K562 (cell line): Measurements from ENCODE around the gene RAD54L. TPM values are rescaled to one million over a fixed set of nuclear protein-coding genes. Genes with fewer than 3 reads are reported as not detected.

Experiments
- ATAC-seq: fragments of 200-7000 bp; cut with Tn5 transposase; 3 replicates; pipeline ENCODE4 v1.9.1; 2020; ENCODE audit warnings: moderate library complexity
- Bru-seq: library from RNA; stranded (reverse); fragments of 400-500 nt; gene quantifications from one replicate; lab custom pipeline; 2021; lab: Mats Ljungman, UMichigan
- BruChase-seq, 2 experiments: library from RNA; stranded (reverse); fragments of 400-500 nt; gene quantifications; one replicate each; lab custom pipeline; 2021; lab: Mats Ljungman, UMichigan
- BruUV-seq: library from RNA; stranded (reverse); fragments of 400-500 nt; replicated peaks from 2 replicates; lab custom pipeline; 2021; lab: Mats Ljungman, UMichigan
- CTCF ChIA-PET: fragments of 300-600 bp; formaldehyde crosslinking; extraction: SDS; loops from one replicate; lab custom pipeline; 2021; ENCODE audit warnings: low intra/inter-chr PET ratio; lab: Yijun Ruan, JAX
- POLR2A ChIA-PET: fragments of 300-600, 350-650 bp; sonication (Branson Sonifier 250); formaldehyde crosslinking; extraction: SDS; loops from one replicate; lab custom pipeline; 2021; ENCODE audit warnings: antibody characterized with exemption, inconsistent platforms; lab: Yijun Ruan, JAX
- DNase-seq, 4 experiments: peaks; one replicate each; pipeline versions ENCODE4 v3.0.0 to v3.0.0-alpha.2; 2011 to 2018; ENCODE audit warnings: low spot score in 3 of 4, mixed read lengths in 3 of 4; ENCODE audit errors: extremely low read depth in 1 of 4
- FAIRE-seq: peaks from 2 replicates; lab custom pipeline; 2011; peaks lifted over from hg19 to GRCh38; lab: Jason Lieb, UNC
- H2AFZ ChIP-seq: 2 replicates; pipeline ENCODE4 v1.6.0; 2011; ENCODE audit warnings: low read depth, low read length, control low read depth, inconsistent platforms
- H3K27ac ChIP-seq: fragments of 200-600 bp; 3 replicates; pipeline ENCODE4 v1.8.0; 2011; ENCODE audit warnings: low read depth, mild to moderate bottlenecking, control low read depth, inconsistent platforms, low read length, moderate library complexity, mixed read lengths; ENCODE audit errors: extremely low read depth
- H3K27me3 ChIP-seq, 2 experiments: fragments of 300-600 bp in 1 of 2; 2 replicates in 1 of 2; 3 replicates in 1 of 2; pipeline versions ENCODE4 v1.6.0 to v1.8.0; 2011; ENCODE audit warnings: inconsistent platforms in 2 of 2, low read length in 2 of 2, mild to moderate bottlenecking in 1 of 2, mixed read lengths in 1 of 2, moderate library complexity in 1 of 2; ENCODE audit not compliant: control insufficient read depth in 2 of 2, insufficient read depth in 2 of 2
- H3K36me3 ChIP-seq: fragments of 300-600 bp; 3 replicates; pipeline ENCODE4 v1.8.0; 2011; ENCODE audit warnings: mild to moderate bottlenecking, low read length, inconsistent platforms; ENCODE audit not compliant: control insufficient read depth, insufficient read depth
- H3K4me1 ChIP-seq, 2 experiments: fragments of 200-600 bp in 1 of 2; replicated peaks in 1 of 2; 2 replicates in 1 of 2; 3 replicates in 1 of 2; pipeline versions ENCODE4 v1.5.1 to v1.8.0; 2011; ENCODE audit warnings: inconsistent platforms in 2 of 2, low read length in 2 of 2, mild to moderate bottlenecking in 1 of 2, mixed read lengths in 1 of 2, moderate library complexity in 1 of 2; ENCODE audit not compliant: control insufficient read depth in 2 of 2, insufficient read depth in 2 of 2
- H3K4me2 ChIP-seq: 2 replicates; pipeline ENCODE4 v1.6.1; 2011; ENCODE audit warnings: low read length, control low read depth, inconsistent platforms, mixed read lengths; ENCODE audit not compliant: insufficient read depth
- H3K4me3 ChIP-seq: fragments of 200-600 bp; sonication (generic), shearing (Covaris generic); 2 replicates; pipeline ENCODE4 v1.5.1; 2016; ENCODE audit warnings: control low read depth, inconsistent platforms
- H3K79me2 ChIP-seq: fragments of 200-600 bp; 3 replicates; pipeline ENCODE4 v1.8.0; 2011; ENCODE audit warnings: low read length, inconsistent platforms; ENCODE audit not compliant: control insufficient read depth, insufficient read depth
- H3K9ac ChIP-seq, 2 experiments: 2 replicates each; pipeline versions ENCODE4 v1.6.0 to v1.6.1; 2011; ENCODE audit warnings: low read depth in 2 of 2, low read length in 2 of 2, control low read depth in 1 of 2, inconsistent platforms in 1 of 2, mild to moderate bottlenecking in 1 of 2, mixed read lengths in 1 of 2; ENCODE audit not compliant: insufficient read depth in 1 of 2
- H3K9me1 ChIP-seq: one replicate; pipeline ENCODE4 v1.6.0; 2011; ENCODE audit warnings: inconsistent platforms, mild to moderate bottlenecking, low read length, moderate library complexity; ENCODE audit not compliant: control insufficient read depth, insufficient read depth
- H3K9me3 ChIP-seq: replicated peaks from 2 replicates; pipeline ENCODE4 v1.5.1; 2011; ENCODE audit warnings: low read depth, low read length, inconsistent platforms; ENCODE audit not compliant: control insufficient read depth, insufficient read depth
- H4K20me1 ChIP-seq: replicated peaks from 2 replicates; pipeline ENCODE4 v1.6.1; 2011; ENCODE audit warnings: low read length, inconsistent platforms, mixed read lengths; ENCODE audit not compliant: control insufficient read depth, insufficient read depth
- CREB3 ChIP-seq: fragments of 450-650 bp; conservative IDR thresholded peaks from 2 replicates; pipeline ENCODE4 v1.6.1; 2016; ENCODE audit warnings: missing genetic modification characterization, low read depth, mild to moderate bottlenecking, missing compliant biosample characterization, moderate library complexity
- FOS ChIP-seq: IDR thresholded peaks from 3 replicates; pipeline ENCODE4 v1.6.1; 2011; ENCODE audit not compliant: insufficient read length; ENCODE audit errors: extremely low read depth
- GMEB1 ChIP-seq: fragments of 250-450 bp; sonication (Bioruptor Pico); IDR thresholded peaks from 2 replicates; pipeline ENCODE4 v1.4.0; 2020; ENCODE audit warnings: mild to moderate bottlenecking
- HLTF ChIP-seq: fragments of 450-650 bp; IDR thresholded peaks from 2 replicates; pipeline ENCODE4 v1.6.1; 2016
- KAT2B ChIP-seq: IDR thresholded peaks from one replicate; pipeline ENCODE4 v1.6.1; 2012; ENCODE audit warnings: low read depth, mild to moderate bottlenecking, control low read depth, inconsistent platforms, low read length, moderate library complexity
- PATZ1 ChIP-seq: fragments of 250-450 bp; sonication (Bioruptor Pico); IDR thresholded peaks from 2 replicates; pipeline ENCODE4 v1.5.0; 2020; ENCODE audit warnings: mild to moderate bottlenecking, borderline replicate concordance
- SP1 ChIP-seq: sonication (generic); formaldehyde crosslinking; IDR thresholded peaks from 2 replicates; pipeline ENCODE4 v1.8.1; 2022; ENCODE audit warnings: mild to moderate bottlenecking, missing genetic modification reagents
- TAF9B ChIP-seq: fragments of 450-650 bp; IDR thresholded peaks from 2 replicates; pipeline ENCODE4 v1.6.1; 2018; ENCODE audit warnings: mild to moderate bottlenecking; ENCODE audit not compliant: partially characterized antibody
- ZNF655 ChIP-seq: fragments of 250-450 bp; sonication (Bioruptor Pico); IDR thresholded peaks from 2 replicates; pipeline ENCODE4 v1.5.0; 2021
- WGBS: fragments of 100-300 bp; shearing (Covaris generic); methylation state at CpG from one replicate; pipeline ENCODE4 v1.1.6; 2016; ENCODE audit warnings: low coverage, mixed read lengths; ENCODE audit not compliant: insufficient coverage; ENCODE audit errors: missing lambda C conversion rate; 5-methylcytosine and 5-hydroxymethylcytosine counted together
- in situ Hi-C: fragments of 300-500 bp; cut with MboI; formaldehyde crosslinking; loops from 4 replicates; pipeline ENCODE4 v1.15.0; 2018; ENCODE audit warnings: inconsistent platforms, mixed read lengths
- intact Hi-C: fragments of 100-400 bp; cut with micrococcal nuclease; formaldehyde crosslinking; loops from 2 replicates; pipeline ENCODE4 v1.14.2; 2022
- long read RNA-seq, 3 experiments: library from polyadenylated mRNA in 2 of 3; library from RNA in 1 of 3; unstranded in 2 of 3; stranded (forward) in 1 of 3; transcript quantifications; one replicate each; pipeline ENCODE4 v2.0.0, GENCODE V29; 2019 to 2022
- polyA minus RNA-seq, 3 experiments: library from RNA; depleted of rRNA, polyadenylated mRNA; stranded (reverse); fragments of >200 nt; gene quantifications; 2 replicates each; pipeline ENCODE4 v1.2.3, GENCODE V29; 2011
- polyA plus RNA-seq, 8 experiments: library from polyadenylated mRNA; depleted of rRNA in 4 of 8; stranded (reverse) in 5 of 8; unstranded in 3 of 8; fragments of >200 nt; fragmentation: Nextera tagmentation in 2 of 8; fragmentation: Illumina TruSeq in 1 of 8; extraction: Ambion mirVana in 2 of 8; extraction: Trizol in 1 of 8; gene quantifications; 2 replicates each; pipeline versions ENCODE4 v1.2.1 to v1.2.3, GENCODE V29; 2011 to 2014; ENCODE audit warnings: inconsistent platforms in 1 of 8, missing spikeins in 1 of 8
- total RNA-seq, 7 experiments: library from RNA; depleted of rRNA in 6 of 7; stranded (reverse); fragments of >200 nt in 6 of 7; fragmentation: Illumina TruSeq in 2 of 7; extraction: Trizol in 2 of 7; gene quantifications; 2 replicates each; pipeline versions ENCODE4 v1.2.1 to v1.2.3, GENCODE V29; 2011 to 2021; ENCODE audit warnings: low replicate concordance in 1 of 7

RAD54L gene
- total RNA-seq (2011; cell fraction: chromatin; rRNA removed; ENCODE audit: low replicate concordance) = 121 and 199 TPM in 2 replicates
- total RNA-seq (2011; cell fraction: nucleolus; rRNA removed) = 90.1 and 94.5 TPM in 2 replicates
- 71.5 and 90.3 TPM in 2 replicates for total RNA-seq (2011; cell fraction: nucleoplasm; rRNA removed)
- total RNA-seq (2014; rRNA removed) (33.1 and 37.5 TPM in 2 replicates), total RNA-seq (2014; rRNA removed; fragmentation: Illumina TruSeq; extraction: Trizol) (19.9 and 25.3 TPM in 2 replicates), total RNA-seq (2015; rRNA removed; fragmentation: Illumina TruSeq; extraction: Trizol) (30.9 and 31.2 TPM in 2 replicates), total RNA-seq (2021) (67.0 and 72.7 TPM in 2 replicates), polyA plus RNA-seq (2011; rRNA removed) (17.9 and 38.9 TPM in 2 replicates), polyA plus RNA-seq (2014; fragmentation: Illumina TruSeq; extraction: Trizol) (77.7 and 80.1 TPM in 2 replicates), polyA plus RNA-seq (2014; fragmentation: Nextera tagmentation; extraction: Ambion mirVana) (10 to 100 TPM; 37.1 to 92.3 TPM), polyA plus RNA-seq (2014; rRNA removed) (38.2 and 43.9 TPM in 2 replicates), polyA minus RNA-seq (2011; rRNA and poly(A)+ RNA removed) (23.8 and 25.3 TPM in 2 replicates), Bru-seq, nascent RNA (percentile 88 among the genes with signal in this experiment), BruChase-seq, experiment 1, labeled RNA remaining after a 2-hour chase (percentile 85 among the genes with signal in this experiment), BruChase-seq, experiment 2, labeled RNA remaining after a 6-hour chase (percentile 84 among the genes with signal in this experiment)
- polyA plus RNA-seq (2011; cell fraction: cytosol; rRNA removed) = 25.3 and 30.2 TPM in 2 replicates
- 141 and 147 TPM in 2 replicates for polyA plus RNA-seq (2011; cell fraction: nucleus; rRNA removed)
- polyA plus RNA-seq (2012) = 41.9 and 42.0 TPM in 2 replicates
- 21.7 and 27.2 TPM in 2 replicates for polyA minus RNA-seq (2011; cell fraction: cytosol; rRNA and poly(A)+ RNA removed)
- 27.9 and 34.2 TPM in 2 replicates for polyA minus RNA-seq (2011; cell fraction: nucleus; rRNA and poly(A)+ RNA removed)
- long read RNA-seq, experiment 1, transcript RAD54L-201 (18 exons, 3,108 nt) = major isoform, 128 of 239 reads
- long read RNA-seq, experiment 1, partial matches to known transcripts = 46 of 239 reads
- long read RNA-seq, experiment 1, other reads (novel, unspliced or antisense) = 65 of 239 reads
- long read RNA-seq, experiment 2, transcript RAD54L-201 (18 exons, 3,108 nt) = major isoform, 29 of 66 reads
- long read RNA-seq, experiment 2, partial matches to known transcripts = 23 of 66 reads
- long read RNA-seq, experiment 2, other reads (novel, unspliced or antisense) = 14 of 66 reads
- long read RNA-seq, experiment 3, transcript RAD54L-201 (18 exons, 3,108 nt) = major isoform, 26 of 41 reads
- long read RNA-seq, experiment 3, partial matches to known transcripts = 6 of 41 reads
- long read RNA-seq, experiment 3, other reads (novel, unspliced or antisense) = 9 of 41 reads

GRCh38 chr1:46247436-46248121 is at the start of gene RAD54L:
Gene RAD54L (plus strand): TSS chr1:46247763. CDS start chr1:46248406, 643 bp downstream.
- peak within 1 kb of the TSS; percentile 91 for H3K27ac ChIP-seq
- H3K27me3 ChIP-seq = no peaks in the 10 kb centered on the region
- in situ Hi-C loops (no loop called here), intact Hi-C loops (loop anchor here (5.0 kb wide), 1 partner anchor 55 kb away; the partner anchor contains the start of genes LRRC41 and UQCRH)
- 1% methylated on average over 38 of the region's 49 CpGs for WGBS
- H3K9me1 ChIP-seq = no peaks in the 10 kb centered on the region
- peaks cover 39% of the 10 kb centered on the region for H3K36me3 ChIP-seq
- peak within 1 kb of the TSS; percentile 98 for H3K4me2 ChIP-seq
- ATAC-seq (peak; percentile 94), FAIRE-seq (peak; percentile 97), DNase-seq (peak; percentile 98 to 100 (median 98))
- H2AFZ ChIP-seq = peak within 1 kb of the TSS; percentile 99
- peaks cover 38% of the 10 kb centered on the region for H3K79me2 ChIP-seq
- no TSS peak for BruUV-seq
- peaks cover 22 to 40% of the 10 kb centered on the region in 2 experiments; a peak in 4 of 5 replicates for H3K4me1 ChIP-seq
- H3K4me3 ChIP-seq = peak within 1 kb of the TSS; percentile 68
- ChIA-PET CTCF (no interaction called here), POLR2A (interaction anchor here (0.6 to 3.3 kb wide), 28 partner anchors 9 to 1526 kb away, joined by 3 to 23 read pairs (median 4); partner anchors contain the start of genes LRRC41, PIK3R3, TSPAN1 and UQCRH)
- H3K9me3 ChIP-seq = no peaks in the 10 kb centered on the region
- peak within 1 kb of the TSS; percentile 96 to 97 for H3K9ac ChIP-seq
- H4K20me1 ChIP-seq = peaks cover 6% of the 10 kb centered on the region
- TF ChIP-seq TAF9B (peak; percentile 69), PATZ1 (CRISPR knock-in tag) (no peak), KAT2B (no peak), FOS (peak; percentile 91), SP1 (CRISPR knock-in tag) (peak; percentile 98), HLTF (no peak), CREB3 (tag) (no peak), GMEB1 (CRISPR knock-in tag) (peak; percentile 60; the same call in 1 of the 2 replicates), ZNF655 (CRISPR knock-in tag) (no peak)
